ENCODE data around the gene UFSP1. TPM values are rescaled to one million over a fixed set of nuclear protein-coding genes. Genes with fewer than 3 reads are reported as not detected.

Gene UFSP1
- total and polyA plus RNA-seq, 2 of the 13 experiments (the other 11 are each of a cell fraction or from before 2014, with no cell fraction given): 0.65 to 3.3 TPM

GRCh38 chr7:100881136-100881535 is 8.4 kb downstream of the UFSP1 start (continued):
- no peak for TF ChIP-seq AKNA (CRISPR knock-in tag; IDR thresholded peaks at IDR 0.05; ENCODE audit: borderline replicate concordance)
- TF ChIP-seq ASH2L (IDR thresholded peaks at IDR 0.05; ENCODE audit: insufficient read length, low read depth, low read length): no peak
- TF ChIP-seq AFF4 (CRISPR knock-in tag; IDR thresholded peaks at IDR 0.05): no peak
- TF ChIP-seq ZNF850 (CRISPR knock-in tag; conservative IDR thresholded peaks at IDR 0.05): no peak
- TF ChIP-seq ZNF34 (CRISPR knock-in tag; IDR thresholded peaks at IDR 0.05; ENCODE audit: borderline replicate concordance): no peak

Data from HepG2 (cell line).